Measurements from ENCODE around the gene STRIP2.

Gene STRIP2

DNA sequence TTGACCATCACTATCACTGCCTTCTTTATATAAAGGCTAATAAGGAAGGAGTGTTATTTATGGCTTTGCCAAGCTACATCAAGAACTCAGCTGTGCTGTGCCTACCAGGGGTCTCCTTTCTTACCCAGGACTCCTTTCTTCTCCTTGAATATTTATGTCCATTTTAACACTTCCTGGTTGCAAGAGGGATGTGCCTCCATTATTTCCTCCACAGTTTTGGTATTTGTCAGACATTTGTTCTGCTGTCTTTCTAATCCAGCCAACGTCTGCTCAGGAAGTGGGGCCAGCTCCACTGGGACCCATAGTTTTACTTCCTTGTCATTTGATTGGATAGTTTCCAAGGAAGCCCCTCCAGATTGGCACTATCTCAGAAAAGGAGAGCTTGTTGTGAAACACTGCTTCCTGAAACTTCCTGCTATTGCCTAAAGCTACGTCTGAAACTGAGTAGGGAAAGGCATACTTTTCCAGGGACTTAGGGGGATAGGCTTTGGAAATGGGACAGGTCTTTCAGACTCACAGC lies 6.6 kb upstream of the STRIP2 start:
- no peaks in the 10 kb centered on the region for H3K36me3 ChIP-seq (replicated peaks)
- no peaks in the 10 kb centered on the region for H3K27me3 ChIP-seq (replicated peaks)
- TF ChIP-seq, protein P1, sequence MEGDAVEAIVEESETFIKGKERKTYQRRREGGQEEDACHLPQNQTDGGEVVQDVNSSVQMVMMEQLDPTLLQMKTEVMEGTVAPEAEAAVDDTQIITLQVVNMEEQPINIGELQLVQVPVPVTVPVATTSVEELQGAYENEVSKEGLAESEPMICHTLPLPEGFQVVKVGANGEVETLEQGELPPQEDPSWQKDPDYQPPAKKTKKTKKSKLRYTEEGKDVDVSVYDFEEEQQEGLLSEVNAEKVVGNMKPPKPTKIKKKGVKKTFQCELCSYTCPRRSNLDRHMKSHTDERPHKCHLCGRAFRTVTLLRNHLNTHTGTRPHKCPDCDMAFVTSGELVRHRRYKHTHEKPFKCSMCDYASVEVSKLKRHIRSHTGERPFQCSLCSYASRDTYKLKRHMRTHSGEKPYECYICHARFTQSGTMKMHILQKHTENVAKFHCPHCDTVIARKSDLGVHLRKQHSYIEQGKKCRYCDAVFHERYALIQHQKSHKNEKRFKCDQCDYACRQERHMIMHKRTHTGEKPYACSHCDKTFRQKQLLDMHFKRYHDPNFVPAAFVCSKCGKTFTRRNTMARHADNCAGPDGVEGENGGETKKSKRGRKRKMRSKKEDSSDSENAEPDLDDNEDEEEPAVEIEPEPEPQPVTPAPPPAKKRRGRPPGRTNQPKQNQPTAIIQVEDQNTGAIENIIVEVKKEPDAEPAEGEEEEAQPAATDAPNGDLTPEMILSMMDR (IDR thresholded peaks at IDR 0.05; ENCODE audit: low read depth, low read length, missing control alignments): no peak
- DNase-seq: no peak
- in situ Hi-C loops (cut with HindIII; ENCODE audit: low pct_ligation_motif_present, low sequenced_read_pairs): no loop called here
- no peak overlapping the region for H3K4me3 ChIP-seq (ENCODE audit: low read depth, low read length)
- H3K27ac ChIP-seq: no peak overlapping the region

DNA sequence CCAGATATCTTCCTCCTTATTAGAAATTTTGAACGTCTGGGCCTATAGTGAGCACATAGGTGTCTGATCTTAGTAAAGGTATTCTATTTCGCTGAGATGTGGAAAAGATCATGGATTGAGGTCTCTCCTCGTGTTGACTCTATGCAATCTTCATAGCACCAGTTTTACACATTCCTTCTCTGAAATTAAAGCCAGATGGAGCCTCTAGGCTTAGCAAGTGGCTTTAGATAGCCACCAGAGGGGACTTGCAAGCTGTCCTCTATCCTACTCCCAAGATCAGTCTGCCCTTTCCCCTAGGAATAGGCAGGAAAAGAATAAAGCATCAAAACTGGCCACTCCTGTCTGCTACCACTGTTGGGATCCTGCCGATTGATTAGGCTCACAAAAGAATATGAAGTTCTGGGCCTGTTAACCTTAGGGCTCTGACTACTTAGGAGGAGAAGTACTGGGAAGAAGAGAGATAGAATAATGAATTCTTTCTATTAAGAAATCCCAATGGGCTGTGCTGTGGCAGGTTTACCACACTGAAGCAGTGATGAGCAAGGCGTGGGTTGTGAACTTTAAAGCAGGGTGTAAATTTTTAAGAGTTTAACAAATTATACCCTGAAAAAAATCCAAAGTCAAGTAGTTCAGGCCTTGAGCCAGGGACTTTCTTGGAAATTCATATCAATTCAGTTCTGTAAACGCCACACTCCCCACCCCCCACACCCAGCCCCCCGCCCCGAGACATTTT lies 2.2 kb upstream of the STRIP2 start:
- in situ Hi-C loops (cut with HindIII; ENCODE audit: low pct_ligation_motif_present, low sequenced_read_pairs): no loop called here
- no peak overlapping the region for H3K4me3 ChIP-seq (ENCODE audit: low read depth, low read length)
- no peak for DNase-seq
- H3K27me3 ChIP-seq (replicated peaks): no peaks in the 10 kb centered on the region
- TF ChIP-seq, protein P1 (IDR thresholded peaks at IDR 0.05; ENCODE audit: low read depth, low read length, missing control alignments): no peak
- no peaks in the 10 kb centered on the region for H3K36me3 ChIP-seq (replicated peaks)
- no peak overlapping the region for H3K27ac ChIP-seq

DNA sequence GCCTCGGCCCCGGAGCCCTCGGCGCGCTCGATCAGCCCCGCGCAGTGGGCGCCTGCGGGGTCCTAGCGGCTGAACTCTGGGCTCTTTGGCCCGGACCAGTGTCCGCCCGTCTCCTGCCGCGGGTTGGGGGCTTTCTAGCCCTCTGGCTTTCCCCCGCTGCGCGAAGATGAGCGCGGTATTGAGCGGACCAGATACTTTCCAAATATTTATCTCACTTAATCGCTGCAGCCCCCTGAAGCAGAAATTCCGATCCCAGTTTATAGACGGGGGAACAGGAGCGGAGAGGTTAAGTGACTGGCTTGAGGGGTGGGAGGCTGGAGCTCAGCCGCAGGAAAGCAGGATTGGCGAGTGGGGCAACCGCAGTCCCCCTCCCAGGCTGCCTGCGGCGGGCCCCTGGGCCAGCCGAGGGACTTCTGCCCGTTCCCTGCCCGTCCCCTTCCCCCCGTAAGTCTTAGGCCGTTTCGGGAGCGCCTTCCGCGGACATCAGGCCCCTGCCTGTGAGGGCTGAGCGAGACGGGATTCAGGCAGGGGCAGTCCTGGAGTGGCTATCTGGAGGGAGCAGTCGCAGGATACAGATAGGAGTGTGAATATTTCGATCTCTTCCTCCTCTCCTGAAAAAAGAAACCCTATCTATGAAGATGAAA lies 565 bp downstream of the STRIP2 start:
- in situ Hi-C loops (cut with HindIII; ENCODE audit: low pct_ligation_motif_present, low sequenced_read_pairs): no loop called here
- Histone ChIP-seq H3K4me3 (ENCODE audit: low read depth, low read length) (peak overlapping the region; percentile 79), H3K36me3 (replicated peaks) (no peaks in the 10 kb centered on the region), H3K27ac (no peak overlapping the region), H3K27me3 (replicated peaks) (no peaks in the 10 kb centered on the region)
- peak; percentile 2 for DNase-seq
- TF ChIP-seq, protein P1 (IDR thresholded peaks at IDR 0.05; ENCODE audit: low read depth, low read length, missing control alignments): no peak

DNA sequence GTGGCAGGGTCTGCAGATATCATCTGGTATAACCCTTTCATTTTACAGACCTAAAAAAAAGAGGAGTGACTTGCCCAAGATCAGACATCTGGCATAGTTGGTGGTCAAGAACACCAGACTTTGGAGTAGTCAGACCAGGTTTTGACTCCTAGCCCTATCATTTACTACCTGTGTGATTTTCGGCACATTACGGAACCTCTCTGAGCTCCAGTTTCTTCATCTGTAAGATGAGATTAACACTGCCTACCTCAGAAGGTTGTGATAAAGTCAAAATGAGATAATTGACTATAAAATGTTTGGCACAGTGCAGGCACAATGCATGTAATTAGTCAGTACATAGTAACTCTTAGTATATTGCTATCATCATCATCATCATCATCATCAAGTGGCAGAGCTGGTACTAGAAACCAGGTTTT lies 1.2 kb downstream of the STRIP2 start:
- in situ Hi-C loops (cut with HindIII; ENCODE audit: low pct_ligation_motif_present, low sequenced_read_pairs): no loop called here
- TF ChIP-seq, protein P1 (IDR thresholded peaks at IDR 0.05; ENCODE audit: low read depth, low read length, missing control alignments): no peak

DNA sequence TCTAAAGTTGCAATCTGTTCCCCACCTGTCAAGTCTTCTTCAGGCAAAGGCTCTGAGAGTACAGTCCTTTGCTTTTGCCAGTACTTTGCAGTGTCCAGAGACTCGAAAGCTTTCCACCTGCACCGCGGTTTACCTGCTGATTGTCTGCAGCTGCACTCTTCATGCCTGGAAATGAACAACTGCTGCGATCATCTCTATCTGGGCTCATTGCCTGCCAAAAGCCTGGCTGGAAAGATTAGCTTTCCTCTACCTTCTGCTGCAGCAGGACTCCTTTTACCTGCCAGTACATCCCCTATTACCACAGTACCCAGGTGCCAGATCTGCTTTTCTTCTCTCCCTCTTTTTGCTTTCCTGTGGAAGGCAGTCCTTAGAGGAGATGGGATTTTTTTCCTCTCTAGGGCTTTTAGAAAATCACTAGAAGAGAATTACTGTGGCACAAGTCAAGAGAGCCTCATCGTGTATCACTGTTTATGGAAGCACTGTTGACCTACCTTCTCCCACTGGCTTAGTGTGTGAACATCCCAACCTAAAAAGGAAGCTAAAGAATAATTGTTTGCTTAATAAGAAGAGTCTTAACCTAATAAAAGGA lies 2.2 kb downstream of the STRIP2 start:
- TF ChIP-seq, protein P1 (IDR thresholded peaks at IDR 0.05; ENCODE audit: low read depth, low read length, missing control alignments): no peak
- Histone ChIP-seq H3K4me3 (ENCODE audit: low read depth, low read length) (no peak overlapping the region), H3K36me3 (replicated peaks) (no peaks in the 10 kb centered on the region), H3K27me3 (replicated peaks) (no peaks in the 10 kb centered on the region), H3K27ac (no peak overlapping the region)
- no peak for DNase-seq
- in situ Hi-C loops (cut with HindIII; ENCODE audit: low pct_ligation_motif_present, low sequenced_read_pairs): no loop called here

More for the DNA sequence above, 1.2 kb downstream of the STRIP2 start:
- Histone ChIP-seq H3K27me3 (replicated peaks) (no peaks in the 10 kb centered on the region), H3K27ac (no peak overlapping the region), H3K4me3 (ENCODE audit: low read depth, low read length) (peak overlapping the region; percentile 79), H3K36me3 (replicated peaks) (no peaks in the 10 kb centered on the region)
- no peak for DNase-seq

All from brain microvascular endothelial cell (primary cell).